K562 (cell line): ENCODE measurements around the gene WDR76. TPM values are rescaled to one million over a fixed set of nuclear protein-coding genes. Genes with fewer than 3 reads are reported as not detected.
A peak's percentile ranks its signal among the peaks of the same experiment; 100 is the strongest.

Experiments
- CBX1 ChIP-seq: sonication (generic); IDR thresholded peaks from 2 replicates; pipeline ENCODE4 v1.6.1; 2016; ENCODE audit warnings: antibody characterized with exemption, low read depth, mild to moderate bottlenecking
- DIDO1 ChIP-seq: fragments of 450-650 bp; IDR thresholded peaks from 2 replicates; pipeline ENCODE4 v1.6.1; 2016; ENCODE audit warnings: low read depth, missing biosample characterization, missing genetic modification characterization
- DNMT1 ChIP-seq: fragments of 450-650 bp; IDR thresholded peaks from 2 replicates; pipeline ENCODE4 v1.6.1; 2016; ENCODE audit warnings: antibody characterized with exemption, mild to moderate bottlenecking
- DPF2 ChIP-seq: fragments of 450-650 bp; IDR thresholded peaks from 2 replicates; pipeline ENCODE4 v1.6.1; 2016
- ELF2 ChIP-seq: fragments of 250-450 bp; sonication (Bioruptor Pico); IDR thresholded peaks from 2 replicates; pipeline ENCODE4 v1.5.0; 2021; ENCODE audit warnings: mild to moderate bottlenecking
- ESRRA ChIP-seq: fragments of 450-650 bp; IDR thresholded peaks from 2 replicates; pipeline ENCODE4 v1.6.1; 2014; ENCODE audit warnings: low read depth, mild to moderate bottlenecking, moderate library complexity, borderline replicate concordance
- GMEB1 ChIP-seq: fragments of 250-450 bp; sonication (Bioruptor Pico); IDR thresholded peaks from 2 replicates; pipeline ENCODE4 v1.4.0; 2020; ENCODE audit warnings: mild to moderate bottlenecking
- HDAC2 ChIP-seq: fragments of 450-650 bp; IDR thresholded peaks from 2 replicates; pipeline ENCODE4 v1.6.1; 2016; ENCODE audit warnings: mild to moderate bottlenecking
- HLTF ChIP-seq: fragments of 450-650 bp; IDR thresholded peaks from 2 replicates; pipeline ENCODE4 v1.6.1; 2016
- HMGN3 ChIP-seq: IDR thresholded peaks from 2 replicates; pipeline ENCODE4 v1.6.1; 2011; ENCODE audit warnings: borderline replicate concordance, low read depth, mild to moderate bottlenecking, mixed read lengths, low read length; ENCODE audit not compliant: insufficient read length; ENCODE audit errors: extremely low read depth
- HOXB6 ChIP-seq: fragments of 250-450 bp; sonication (Bioruptor Pico); IDR thresholded peaks from 2 replicates; pipeline ENCODE4 v1.5.1; 2022; ENCODE audit warnings: mild to moderate bottlenecking, borderline replicate concordance
- KDM5B ChIP-seq: fragments of 200-600 bp; sonication (generic); IDR thresholded peaks from 2 replicates; pipeline ENCODE4 v1.6.1; 2012; ENCODE audit warnings: low read depth, mild to moderate bottlenecking, moderate library complexity, low read length, control low read depth, inconsistent platforms; ENCODE audit not compliant: insufficient replicate concordance
- MAZ ChIP-seq, 2 experiments: fragments of 450-650 bp in 1 of 2; sonication (generic) in 1 of 2; formaldehyde crosslinking; IDR thresholded peaks in 1 of 2; conservative IDR thresholded peaks in 1 of 2; 2 replicates each; pipeline versions ENCODE4 v1.4.0 to v1.5.0; 2020; ENCODE audit warnings: mild to moderate bottlenecking in 1 of 2, missing genetic modification reagents in 1 of 2
- PHB ChIP-seq: fragments of 250-450 bp; sonication (Bioruptor Pico); IDR thresholded peaks from 2 replicates; pipeline ENCODE4 v1.5.0; 2021
- POLR2AphosphoS2 ChIP-seq: IDR thresholded peaks from 2 replicates; pipeline ENCODE4 v1.6.1; 2012; ENCODE audit warnings: low read length, improper control_type of control experiment
- RB1 ChIP-seq: fragments of 450-650 bp; IDR thresholded peaks from 2 replicates; pipeline ENCODE4 v1.6.1; 2017; ENCODE audit warnings: low read depth, mild to moderate bottlenecking
- SAFB2 ChIP-seq: fragments of 200-400 bp; formaldehyde crosslinking; IDR thresholded peaks from 2 replicates; pipeline ENCODE4 v1.6.1; 2018; ENCODE audit warnings: borderline replicate concordance, low read length, low read depth, moderate library complexity; ENCODE audit not compliant: severe bottlenecking
- SMARCC2 ChIP-seq: fragments of 450-650 bp; IDR thresholded peaks from 2 replicates; pipeline ENCODE4 v1.6.1; 2017; ENCODE audit warnings: antibody characterized with exemption, moderate library complexity, mild to moderate bottlenecking, low read depth
- SRF ChIP-seq, 2 experiments: fragments of 250-450, 450-650 bp in 1 of 2; sonication (Bioruptor Pico) in 1 of 2; sonication (generic) in 1 of 2; formaldehyde crosslinking; IDR thresholded peaks; 2 replicates each; pipeline versions ENCODE4 v1.5.0 to v1.5.1; 2020 to 2022; ENCODE audit warnings: mild to moderate bottlenecking in 1 of 2, missing genetic modification reagents in 1 of 2
- SRSF9 ChIP-seq: fragments of 200-400 bp; formaldehyde crosslinking; IDR thresholded peaks from 2 replicates; pipeline ENCODE4 v1.6.1; 2017; ENCODE audit warnings: low read depth, low read length, borderline replicate concordance
- UBTF ChIP-seq, 2 experiments: IDR thresholded peaks; 2 replicates each; pipeline ENCODE4 v1.6.1; 2012; ENCODE audit warnings: improper control_type of control experiment in 2 of 2, low read depth in 2 of 2, low read length in 2 of 2, borderline replicate concordance in 1 of 2
- ZNF24 ChIP-seq: fragments of 450-650 bp; IDR thresholded peaks from 2 replicates; pipeline ENCODE4 v1.6.1; 2016
- ZNF253 ChIP-seq: fragments of 250-450 bp; sonication (Bioruptor Pico); conservative IDR thresholded peaks from 2 replicates; pipeline ENCODE4 v1.6.1; 2021; ENCODE audit warnings: mild to moderate bottlenecking
- polyA plus RNA-seq, 8 experiments: library from polyadenylated mRNA; depleted of rRNA in 4 of 8; stranded (reverse) in 5 of 8; unstranded in 3 of 8; fragments of >200 nt; fragmentation: Nextera tagmentation in 2 of 8; fragmentation: Illumina TruSeq in 1 of 8; extraction: Ambion mirVana in 2 of 8; extraction: Trizol in 1 of 8; gene quantifications; 2 replicates each; pipeline versions ENCODE4 v1.2.1 to v1.2.3, GENCODE V29; 2011 to 2014; ENCODE audit warnings: inconsistent platforms in 1 of 8, missing spikeins in 1 of 8
- total RNA-seq, 7 experiments: library from RNA; depleted of rRNA in 6 of 7; stranded (reverse); fragments of >200 nt in 6 of 7; fragmentation: Illumina TruSeq in 2 of 7; extraction: Trizol in 2 of 7; gene quantifications; 2 replicates each; pipeline versions ENCODE4 v1.2.1 to v1.2.3, GENCODE V29; 2011 to 2021; ENCODE audit warnings: low replicate concordance in 1 of 7

WDR76 gene
- total and polyA plus RNA-seq, 9 of the 15 experiments (the other 6 are each of a cell fraction or from before 2014, with no cell fraction given) = 9.8 to 69.5 (median 44.4) TPM

GRCh38 chr15:43800286-43801141, 26.3 kb upstream of the WDR76 start, which contains the start of gene HYPK (continued):
- TF ChIP-seq HMGN3 = peak; percentile 83
- no peak for TF ChIP-seq UBTF (IDR thresholded peaks at IDR 0.05; ENCODE audit: borderline replicate concordance in 1 of 2, low read depth in 2 of 2, low read length in 2 of 2)
- TF ChIP-seq DIDO1 = 0 out of 2 replicates have a peak, but pooled peaks have one; percentile 35
- peak; percentile 7; the same call in 1 of the 2 replicates for TF ChIP-seq ESRRA
- TF ChIP-seq SRF (CRISPR knock-in tag; IDR thresholded peaks at IDR 0.05) = peak; percentile 10 to 87; a peak in 2 of 4 replicates
- TF ChIP-seq SMARCC2 = no peak
- peak; percentile 83 for TF ChIP-seq KDM5B
- TF ChIP-seq GMEB1 = peak; percentile 11; the same call in 1 of the 2 replicates
- TF ChIP-seq ZNF24 = no peak
- peak in 1 of 2 experiments; percentile 58; a peak in 1 of 4 replicates for TF ChIP-seq MAZ (CRISPR knock-in tag; conservative IDR thresholded peaks at IDR 0.05 in 1 of 2, IDR thresholded peaks at IDR 0.05 in 1 of 2)
- peak; percentile 100 for TF ChIP-seq DNMT1
- peak; percentile 76; the same call in 1 of the 2 replicates for TF ChIP-seq HDAC2
- TF ChIP-seq ZNF253 (CRISPR knock-in tag) = no peak
- peak; percentile 70; the same call in 1 of the 2 replicates for TF ChIP-seq PHB (CRISPR knock-in tag)
- TF ChIP-seq DPF2 = peak; percentile 16; the same call in 1 of the 2 replicates
- TF ChIP-seq RB1 = peak; percentile 19; the same call in 1 of the 2 replicates
- peak; percentile 99 for TF ChIP-seq POLR2AphosphoS2
- peak; percentile 71; the same call in 1 of the 2 replicates for TF ChIP-seq HLTF
- no peak for TF ChIP-seq HOXB6
- TF ChIP-seq SRSF9 = no peak
- no peak for TF ChIP-seq SAFB2
- TF ChIP-seq CBX1 = peak; percentile 46; the same call in 1 of the 2 replicates
- peak; percentile 30; the same call in 1 of the 2 replicates for TF ChIP-seq ELF2 (CRISPR knock-in tag)
